LNCaP clone FGC (cell line): ENCODE results near the gene GPR61.

Source experiments
- DNase-seq: peaks from one replicate; pipeline ENCODE4 v3.0.0-alpha.2; 2011; ENCODE audit warnings: low read depth
- H3K4me3 ChIP-seq: 2 replicates; pipeline ENCODE4 v1.5.1; 2011; ENCODE audit warnings: mild to moderate bottlenecking, low read depth, low read length, control low read depth
- TF ChIP-seq, protein P1 (sequence below): IDR thresholded peaks from 2 replicates; pipeline ENCODE4 v1.5.1; 2012; ENCODE audit warnings: mild to moderate bottlenecking; ENCODE audit not compliant: control insufficient read depth, insufficient read depth; ENCODE audit errors: extremely low read depth

The GPR61 gene

DNA sequence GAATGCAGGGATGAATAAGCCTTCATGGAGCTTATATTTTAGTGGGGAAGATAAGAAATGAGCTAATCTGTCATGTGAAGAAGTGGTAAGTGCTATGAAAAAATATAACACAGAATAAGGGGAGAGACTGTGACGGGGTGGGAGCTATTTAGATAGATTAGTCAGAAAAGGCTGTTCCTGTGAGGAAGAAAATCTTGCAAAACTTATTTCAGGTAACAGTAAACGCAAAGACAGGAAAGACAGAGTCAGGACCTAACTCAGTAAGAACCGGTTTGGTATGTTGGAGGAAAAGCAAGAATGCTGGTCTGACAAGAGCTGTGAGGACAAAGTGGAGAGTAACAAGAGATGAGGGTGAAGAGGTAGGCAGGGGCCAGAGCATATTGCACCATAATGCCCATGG lies 30.7 kb downstream of the GPR61 start:
- H3K4me3 ChIP-seq: peak overlapping the region; percentile 24; the same call in 1 of the 2 replicates
- peak; percentile 72 for DNase-seq
- TF ChIP-seq, protein P1, sequence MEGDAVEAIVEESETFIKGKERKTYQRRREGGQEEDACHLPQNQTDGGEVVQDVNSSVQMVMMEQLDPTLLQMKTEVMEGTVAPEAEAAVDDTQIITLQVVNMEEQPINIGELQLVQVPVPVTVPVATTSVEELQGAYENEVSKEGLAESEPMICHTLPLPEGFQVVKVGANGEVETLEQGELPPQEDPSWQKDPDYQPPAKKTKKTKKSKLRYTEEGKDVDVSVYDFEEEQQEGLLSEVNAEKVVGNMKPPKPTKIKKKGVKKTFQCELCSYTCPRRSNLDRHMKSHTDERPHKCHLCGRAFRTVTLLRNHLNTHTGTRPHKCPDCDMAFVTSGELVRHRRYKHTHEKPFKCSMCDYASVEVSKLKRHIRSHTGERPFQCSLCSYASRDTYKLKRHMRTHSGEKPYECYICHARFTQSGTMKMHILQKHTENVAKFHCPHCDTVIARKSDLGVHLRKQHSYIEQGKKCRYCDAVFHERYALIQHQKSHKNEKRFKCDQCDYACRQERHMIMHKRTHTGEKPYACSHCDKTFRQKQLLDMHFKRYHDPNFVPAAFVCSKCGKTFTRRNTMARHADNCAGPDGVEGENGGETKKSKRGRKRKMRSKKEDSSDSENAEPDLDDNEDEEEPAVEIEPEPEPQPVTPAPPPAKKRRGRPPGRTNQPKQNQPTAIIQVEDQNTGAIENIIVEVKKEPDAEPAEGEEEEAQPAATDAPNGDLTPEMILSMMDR: no peak

DNA sequence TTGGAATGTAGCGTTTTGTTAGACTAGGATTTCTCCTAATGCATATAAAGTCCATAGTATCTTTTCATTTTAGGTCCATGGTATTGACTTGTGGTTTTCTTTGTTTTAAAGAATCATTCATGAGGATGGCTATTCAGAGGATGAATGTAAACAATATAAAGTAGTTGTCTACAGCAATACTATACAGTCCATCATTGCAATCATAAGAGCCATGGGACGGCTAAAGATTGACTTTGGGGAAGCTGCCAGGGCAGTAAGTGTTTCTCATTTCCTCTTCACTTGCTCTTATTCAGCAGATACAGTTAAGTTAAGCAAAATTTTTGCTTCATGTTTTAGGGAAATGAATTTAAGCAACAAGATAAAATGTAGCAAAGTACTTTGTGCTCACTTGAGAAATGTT lies 34.1 kb downstream of the GPR61 start:
- TF ChIP-seq, protein P1: no peak
- no peak overlapping the region for H3K4me3 ChIP-seq
- DNase-seq: no peak

DNA sequence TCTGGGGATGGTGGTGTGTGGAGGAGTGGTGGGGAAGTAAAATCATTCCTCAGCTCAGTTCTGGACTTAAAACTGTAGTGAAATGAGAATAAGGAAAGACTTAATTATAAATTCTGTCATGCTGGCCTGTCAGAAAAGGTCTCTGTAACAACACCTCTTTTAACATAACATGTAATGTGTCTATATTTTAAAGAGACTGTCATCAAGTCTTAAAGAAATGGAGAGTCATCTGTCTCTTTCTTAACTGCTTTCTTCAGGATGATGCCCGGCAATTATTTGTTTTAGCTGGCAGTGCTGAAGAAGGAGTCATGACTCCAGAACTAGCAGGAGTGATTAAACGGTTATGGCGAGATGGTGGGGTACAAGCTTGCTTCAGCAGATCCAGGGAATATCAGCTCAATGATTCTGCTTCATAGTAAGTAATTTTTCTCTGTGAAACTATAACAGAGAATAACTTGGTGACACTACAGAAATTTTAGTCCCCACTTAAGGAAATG lies 39.3 kb downstream of the GPR61 start:
- DNase-seq: no peak
- TF ChIP-seq, protein P1: no peak
- H3K4me3 ChIP-seq: no peak overlapping the region

DNA sequence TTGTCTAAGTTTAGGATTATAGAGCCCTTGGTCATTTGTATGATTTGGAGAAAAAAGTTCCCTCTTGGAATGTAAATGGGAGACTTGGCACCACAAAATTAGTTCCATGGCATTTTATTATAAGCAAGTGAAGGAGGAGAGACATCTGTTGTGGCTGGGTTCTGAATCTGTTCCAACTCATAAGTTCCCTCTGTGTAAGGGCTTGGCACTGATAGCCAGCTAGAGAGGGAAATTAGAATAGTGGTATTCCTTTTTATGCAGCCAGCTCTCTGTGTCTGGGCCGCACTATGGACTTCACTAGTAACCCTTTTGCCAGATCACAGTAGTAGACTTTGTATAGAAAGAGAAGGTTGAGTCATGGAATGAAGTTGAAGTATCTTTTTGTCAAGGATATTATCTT lies 39.8 kb downstream of the GPR61 start:
- no peak overlapping the region for H3K4me3 ChIP-seq
- TF ChIP-seq, protein P1: no peak
- DNase-seq: no peak

DNA sequence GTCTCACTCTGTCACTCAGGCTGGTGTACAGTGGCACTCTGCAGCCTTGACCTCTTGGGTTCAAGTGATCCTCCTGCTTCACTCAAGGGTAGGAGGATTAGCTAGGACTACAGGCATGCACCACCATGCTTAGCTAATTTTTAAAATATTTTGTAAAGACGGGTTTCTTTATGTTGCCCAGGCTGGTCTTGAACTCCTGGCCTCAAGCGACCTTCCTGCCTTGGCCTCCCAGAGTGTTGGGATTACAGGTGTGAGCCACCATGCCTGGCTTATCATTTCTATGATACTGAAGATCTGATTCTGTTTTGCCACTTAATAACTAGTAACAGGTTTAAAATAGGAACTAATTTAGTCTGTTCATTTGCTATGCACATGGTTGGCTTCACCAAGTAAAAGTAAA lies 42.3 kb downstream of the GPR61 start:
- no peak overlapping the region for H3K4me3 ChIP-seq
- TF ChIP-seq, protein P1: no peak
- no peak for DNase-seq

DNA sequence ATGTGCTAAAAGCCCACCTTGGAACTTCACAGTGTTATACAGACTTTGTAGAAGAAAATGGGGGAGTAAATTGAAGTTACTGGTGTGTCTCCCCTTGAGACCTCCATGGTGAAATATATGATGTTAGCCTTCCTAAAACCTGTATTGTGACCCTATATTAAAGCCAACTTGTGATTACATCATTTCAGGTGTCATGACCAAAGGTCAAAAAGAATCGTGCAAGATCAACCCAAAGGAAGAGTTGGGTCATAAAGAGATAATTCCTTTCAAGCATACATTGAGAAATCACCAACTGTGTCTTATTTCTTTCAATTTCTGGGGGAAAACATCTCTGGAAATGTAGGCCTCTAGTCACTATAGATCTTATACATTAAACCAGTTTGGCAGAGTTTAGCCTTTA lies 45.1 kb downstream of the GPR61 start:
- no peak for DNase-seq
- no peak overlapping the region for H3K4me3 ChIP-seq
- TF ChIP-seq, protein P1: no peak

- no peak overlapping the region for H3K4me3 ChIP-seq
- no peak for DNase-seq
- TF ChIP-seq, protein P1: no peak
These were observed 46.4 kb downstream of the GPR61 start for GRCh38 chr1:109586055-109586454.
